GM13977 (cell line): ENCODE results near the gene CMBL.

Experiments
- DNase-seq: peaks from one replicate; pipeline ENCODE4 v3.0.0; 2012; ENCODE audit warnings: low spot score
- CTCF ChIP-seq: IDR thresholded peaks from 2 replicates; pipeline ENCODE4 v1.5.1; 2012; ENCODE audit warnings: mild to moderate bottlenecking, control low read depth; ENCODE audit not compliant: insufficient read depth; ENCODE audit errors: extremely low read depth, missing control alignments
- in situ Hi-C: fragments of 300-500 bp; cut with MboI; formaldehyde crosslinking; loops from one replicate; pipeline ENCODE4 v1.12.0; 2022; ENCODE audit warnings: low sequenced_read_pairs, low pct_unique_long_range_greater_than_20kb, mixed read lengths, inconsistent platforms; ENCODE audit not compliant: unreplicated experiment

Gene CMBL

GRCh38 chr5:10332301-10332700 is 24.6 kb upstream of the CMBL start:
- DNase-seq, result no peak
- in situ Hi-C loops, result no loop called here
- TF ChIP-seq CTCF, result no peak

- no peak for TF ChIP-seq CTCF
- no peak for DNase-seq
- in situ Hi-C loops, result no loop called here
Measured at GRCh38 chr5:10331341-10331796, 23.7 kb upstream of the CMBL start.

GRCh38 chr5:10330511-10331230 is 23.0 kb upstream of the CMBL start:
- in situ Hi-C loops, result no loop called here
- DNase-seq, result no peak
- no peak for TF ChIP-seq CTCF

GRCh38 chr5:10329820-10330481 is 22.2 kb upstream of the CMBL start:
- in situ Hi-C loops, result no loop called here

GRCh38 chr5:10329446-10329819 is 21.7 kb upstream of the CMBL start:
- TF ChIP-seq CTCF, result no peak
- in situ Hi-C loops, result no loop called here
- DNase-seq, result no peak

More at GRCh38 chr5:10329820-10330481, 22.2 kb upstream of the CMBL start:
- DNase-seq, result no peak
- TF ChIP-seq CTCF, result no peak

- in situ Hi-C loops, result no loop called here
- no peak for DNase-seq
Measured at GRCh38 chr5:10328323-10328722, 20.6 kb upstream of the CMBL start.

More at GRCh38 chr5:10328323-10328722, 20.6 kb upstream of the CMBL start:
- no peak for TF ChIP-seq CTCF
